GM21447 (cell line): Measurements from ENCODE around the gene DDX10.

Experiments used
- ATAC-seq: cut with Tn5 transposase; IDR thresholded peaks from one replicate; pipeline ENCODE4 v1.9.1; 2021; ENCODE audit not compliant: unreplicated experiment

Gene DDX10

DNA sequence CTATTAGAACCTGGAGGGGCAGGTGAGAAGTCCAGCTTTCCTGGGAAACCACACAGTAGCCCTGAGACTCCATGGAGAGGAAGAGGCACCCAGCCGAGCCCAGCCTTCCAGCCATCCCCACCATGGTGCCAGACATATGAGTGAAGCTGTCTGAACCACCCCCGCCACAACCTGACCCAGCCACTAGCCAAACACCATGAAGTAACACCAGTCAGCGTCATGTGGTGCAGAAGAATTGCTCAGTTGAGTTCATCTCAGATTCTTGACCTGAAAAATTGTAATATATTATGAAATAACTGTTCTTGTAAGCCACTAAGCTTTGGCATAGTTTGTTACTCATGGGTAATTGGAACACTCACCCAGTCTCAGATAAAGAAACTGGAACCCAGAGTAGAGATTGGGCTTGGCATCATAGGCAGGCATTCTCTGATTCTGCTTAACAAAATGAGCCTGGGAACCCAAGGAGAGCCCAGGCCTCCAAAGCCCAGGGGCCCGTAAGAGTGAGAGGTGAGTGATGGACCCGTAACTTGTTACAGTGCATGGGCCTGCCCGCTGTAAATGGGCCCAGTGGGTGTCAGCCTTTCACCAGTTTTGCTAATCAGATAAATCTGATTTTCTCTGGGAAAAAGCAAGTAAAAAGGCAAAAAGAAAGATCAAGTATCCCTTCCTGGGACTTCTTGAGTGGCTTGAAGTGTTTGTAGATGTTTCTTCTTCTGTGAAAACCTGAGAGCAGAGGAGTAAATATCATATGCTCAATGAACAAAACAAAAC, 305.5 kb downstream of the DDX10 start:
- ATAC-seq, result no peak

DNA sequence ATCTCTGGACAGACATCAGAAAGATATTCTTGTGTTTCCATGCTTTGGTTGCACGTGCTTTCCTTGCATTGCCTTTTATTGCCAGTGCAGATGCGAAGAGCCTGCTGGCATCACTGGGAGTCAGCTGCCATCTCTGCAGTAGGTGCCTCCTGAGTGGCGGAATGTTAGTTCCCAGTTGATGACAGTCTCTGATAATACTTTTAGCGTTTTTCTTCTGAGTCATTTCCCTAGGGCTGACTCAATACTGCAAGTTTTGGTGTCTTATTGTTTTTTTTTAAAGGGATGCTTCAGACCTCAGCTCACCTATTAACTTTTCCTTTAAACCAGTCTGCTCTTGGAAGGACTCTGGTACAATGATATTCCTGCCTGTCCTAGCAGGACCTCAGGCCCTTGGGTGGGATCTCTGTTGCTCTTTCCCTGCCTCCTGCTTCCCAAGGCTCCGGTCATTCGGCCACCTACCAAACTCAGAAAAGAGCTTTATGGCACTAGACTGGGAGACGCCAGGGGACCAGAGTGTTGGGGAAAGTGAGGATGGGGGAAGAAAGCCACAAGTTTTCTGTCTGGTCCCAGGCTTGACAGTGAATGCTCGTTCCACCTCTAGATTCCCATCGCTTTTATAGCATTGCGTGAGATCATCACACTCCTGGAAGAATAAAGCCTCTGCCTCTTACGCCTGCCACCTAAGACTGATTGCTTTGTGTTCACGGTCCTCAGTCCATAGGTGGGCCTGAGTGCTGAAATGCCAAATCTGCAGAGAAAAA, 308.7 kb downstream of the DDX10 start:
- ATAC-seq, result no peak

DNA sequence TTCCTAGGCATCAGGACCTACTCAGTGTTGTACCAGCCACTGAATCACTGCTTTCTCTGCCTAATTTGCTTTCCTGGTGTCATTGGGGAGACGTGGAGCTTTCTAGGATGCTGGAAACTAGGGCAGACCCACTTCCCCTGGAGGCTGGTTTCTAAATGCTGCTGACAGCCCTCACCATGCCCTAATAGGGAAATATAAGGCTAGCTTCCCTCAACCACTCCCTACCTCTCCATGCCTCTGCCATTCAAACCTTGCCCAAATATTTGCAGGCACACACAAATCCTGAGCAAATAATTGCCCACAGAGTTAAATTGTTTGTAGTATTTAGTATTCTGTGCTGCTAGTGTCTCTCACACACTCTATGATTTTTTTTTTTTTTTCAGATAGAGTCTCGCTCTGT, 310.2 kb downstream of the DDX10 start:
- ATAC-seq, result no peak

DNA sequence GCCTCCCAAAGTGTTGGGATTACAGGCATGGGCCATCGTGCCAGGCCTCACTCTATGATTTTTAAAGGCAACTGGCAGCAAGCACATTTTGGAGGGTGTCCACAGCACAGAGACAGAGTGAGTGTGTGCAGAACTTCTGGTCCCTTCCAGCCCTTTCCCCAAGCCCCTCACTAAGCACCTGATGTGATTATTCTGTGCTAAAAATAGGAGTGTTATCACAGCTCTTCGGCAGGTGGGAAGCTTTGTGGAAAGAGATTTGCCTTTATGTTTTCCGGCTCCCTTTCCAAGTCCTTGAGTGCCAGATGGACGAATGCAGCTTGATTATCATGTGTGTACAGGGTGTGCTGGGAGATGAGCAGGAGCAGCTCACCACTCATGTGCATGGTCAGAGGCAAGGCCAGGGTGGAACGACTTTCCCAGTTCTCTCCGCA, 310.8 kb downstream of the DDX10 start:
- ATAC-seq, result no peak

DNA sequence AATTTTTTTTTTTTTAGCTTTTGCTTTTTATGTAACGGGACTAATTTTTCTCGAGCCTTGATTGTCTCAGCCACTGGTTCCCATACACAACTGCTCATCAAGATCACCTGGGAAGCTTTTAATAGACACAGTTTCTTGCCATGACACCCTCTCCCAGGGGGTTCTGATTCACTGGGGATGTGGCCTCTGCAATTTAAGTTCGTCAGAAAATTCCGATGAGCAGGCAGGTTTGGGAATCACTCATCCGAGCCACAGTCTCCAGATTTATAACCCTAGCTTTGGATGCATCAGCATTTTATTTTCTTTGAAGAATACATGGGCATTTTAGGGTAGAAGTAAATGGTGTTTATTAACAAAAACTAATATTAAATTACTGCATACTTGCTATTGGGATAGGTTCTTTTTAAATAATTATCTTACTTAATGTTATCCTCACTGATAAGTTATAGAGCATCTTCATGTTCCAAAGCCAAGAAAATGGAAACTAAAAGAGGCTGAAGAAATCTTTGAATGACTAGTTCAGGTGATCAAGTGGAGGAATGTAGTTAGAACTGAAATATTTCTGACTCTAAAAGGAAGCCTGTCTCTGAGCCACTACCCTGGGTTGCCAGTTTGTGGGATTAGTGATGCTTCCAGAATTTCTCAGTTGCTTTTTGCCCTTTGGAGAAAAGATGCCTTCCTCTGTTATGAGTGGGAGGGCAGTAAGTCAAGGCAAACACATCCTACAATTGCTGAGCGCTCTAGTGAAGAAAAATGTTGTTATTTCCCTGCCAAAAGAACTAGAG, 319.0 kb downstream of the DDX10 start:
- ATAC-seq, result no peak

DNA sequence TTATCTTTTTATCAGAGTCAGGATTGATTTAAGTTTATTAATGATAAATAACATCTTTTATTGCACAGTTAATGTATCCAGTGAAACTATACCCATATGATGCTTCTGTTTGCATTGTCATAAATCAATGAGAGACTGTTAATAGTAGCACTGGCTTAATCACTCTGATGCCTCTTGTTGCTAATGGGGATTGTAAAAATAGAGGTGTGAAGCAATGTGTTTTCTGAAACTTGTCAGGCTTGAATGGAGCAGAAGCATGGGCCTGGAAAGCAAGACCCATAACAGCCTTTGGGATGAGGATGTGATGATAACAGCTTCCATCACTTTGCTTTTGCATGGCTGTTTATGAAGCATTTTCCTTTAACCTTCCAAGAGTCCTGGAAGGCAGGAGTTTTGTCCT, 319.7 kb downstream of the DDX10 start:
- no peak for ATAC-seq

DNA sequence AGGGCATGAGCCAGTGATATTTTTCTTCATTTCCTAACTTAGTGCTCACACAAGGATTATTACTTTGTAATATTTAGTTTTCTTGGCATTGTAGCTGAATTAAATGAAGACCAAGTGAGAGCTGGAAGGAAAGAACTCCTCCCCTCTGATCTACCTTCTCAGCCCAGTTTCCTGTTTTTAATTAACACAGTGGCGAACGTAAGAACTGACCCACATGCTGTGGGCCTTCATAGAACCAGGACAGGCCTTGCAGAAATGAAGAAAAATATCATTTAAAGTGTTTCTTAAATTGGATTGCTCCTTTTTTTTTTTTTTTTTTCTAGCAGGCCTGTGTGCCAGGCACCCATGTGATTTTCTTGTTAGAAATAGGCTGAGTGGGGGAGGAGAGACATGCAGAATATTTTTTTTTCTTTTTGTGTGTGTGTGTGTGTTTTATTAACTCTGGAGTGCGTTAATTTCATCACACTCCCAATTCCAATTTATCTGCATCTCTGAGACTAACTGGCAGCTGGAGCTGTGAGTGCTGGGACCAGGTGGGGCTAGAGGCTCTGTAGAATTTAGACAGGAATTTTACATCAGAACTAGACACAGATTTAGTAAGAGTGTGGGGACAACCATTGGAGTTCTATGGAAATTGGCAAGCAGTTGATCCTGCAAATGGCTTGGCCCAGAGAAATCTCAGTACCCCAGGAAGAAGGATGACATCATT, 320.5 kb downstream of the DDX10 start:
- no peak for ATAC-seq

DNA sequence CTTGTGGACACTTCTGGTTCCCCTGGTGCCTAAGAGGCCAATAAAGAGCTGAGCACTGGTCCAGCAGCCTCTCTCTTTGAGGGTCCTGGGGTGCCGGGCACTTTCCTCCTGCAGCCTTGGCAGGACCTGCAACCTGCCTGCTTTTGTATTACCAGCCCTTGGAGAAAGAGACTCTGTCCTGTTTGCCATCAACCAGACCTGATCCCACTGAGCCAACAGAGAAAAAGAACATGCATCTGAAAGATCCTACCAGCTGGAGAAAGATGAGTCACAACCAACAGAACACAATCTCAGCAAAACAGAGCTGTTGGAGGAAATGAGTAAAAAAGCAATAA, 321.0 kb downstream of the DDX10 start:
- no peak for ATAC-seq
